ENCODE data around the gene TP53I13. TPM values are rescaled to one million over a fixed set of nuclear protein-coding genes. Genes with fewer than 3 reads are reported as not detected.

TP53I13 gene, protein sequence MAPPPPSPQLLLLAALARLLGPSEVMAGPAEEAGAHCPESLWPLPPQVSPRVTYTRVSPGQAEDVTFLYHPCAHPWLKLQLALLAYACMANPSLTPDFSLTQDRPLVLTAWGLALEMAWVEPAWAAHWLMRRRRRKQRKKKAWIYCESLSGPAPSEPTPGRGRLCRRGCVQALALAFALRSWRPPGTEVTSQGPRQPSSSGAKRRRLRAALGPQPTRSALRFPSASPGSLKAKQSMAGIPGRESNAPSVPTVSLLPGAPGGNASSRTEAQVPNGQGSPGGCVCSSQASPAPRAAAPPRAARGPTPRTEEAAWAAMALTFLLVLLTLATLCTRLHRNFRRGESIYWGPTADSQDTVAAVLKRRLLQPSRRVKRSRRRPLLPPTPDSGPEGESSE
- 10 to 100 TPM; 48.8 to 67.0 TPM for total RNA-seq

DNA sequence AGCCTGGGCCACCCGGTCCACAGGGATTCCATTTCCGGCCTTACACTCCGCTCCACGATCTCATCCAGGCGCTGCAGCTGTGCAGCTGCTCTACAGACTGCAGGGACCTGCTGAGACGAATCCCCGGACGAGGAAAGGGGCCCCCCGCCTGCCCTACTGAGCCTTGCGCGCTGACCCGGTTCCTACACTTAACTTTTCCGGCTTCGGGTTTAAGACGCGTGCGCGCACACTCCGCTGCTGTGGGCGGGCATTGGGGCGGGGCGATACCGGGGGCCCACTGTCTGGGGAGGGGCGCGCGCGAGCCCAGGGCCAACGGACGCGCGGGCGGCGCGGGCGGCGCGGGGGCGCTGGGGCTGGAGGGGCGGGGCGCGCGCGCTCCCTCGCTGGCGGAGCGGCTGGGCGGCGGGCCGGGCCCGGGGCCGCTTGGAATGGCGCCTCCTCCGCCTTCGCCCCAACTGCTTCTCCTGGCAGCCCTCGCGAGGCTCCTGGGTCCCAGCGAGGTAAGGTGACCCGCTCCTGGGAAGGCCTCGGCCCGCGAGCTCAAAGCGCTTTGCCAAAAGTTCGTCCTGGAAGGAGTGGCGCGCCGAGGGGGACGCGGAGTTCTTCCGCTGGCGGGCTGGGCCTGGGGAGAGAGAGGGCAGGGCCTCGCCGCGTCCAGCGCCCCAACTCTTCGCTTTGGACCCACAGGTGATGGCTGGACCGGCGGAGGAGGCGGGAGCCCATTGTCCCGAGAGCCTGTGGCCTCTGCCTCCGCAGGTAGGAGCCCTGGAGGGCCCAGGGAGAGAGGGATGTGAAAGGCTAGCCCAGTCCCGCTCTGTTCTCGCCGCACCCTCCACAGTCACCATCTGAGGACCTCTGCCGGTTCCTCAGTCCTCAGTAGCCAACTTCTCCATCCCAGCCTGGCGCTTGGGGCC is at the start of gene TP53I13:
TP53I13 (plus strand) TSS at position 371 of the 914 bp plus-strand sequence; CDS start at position 429, 58 bp downstream.
- Histone ChIP-seq H3K27me3 (no peaks in the 10 kb centered on the region), H3K36me3 (no peaks in the 10 kb centered on the region), H3K27ac (peak within 1 kb of the TSS; percentile 86 to 97), H3K4me3 (peak within 1 kb of the TSS; percentile 63 to 66), H3K9me3 (no peaks in the 10 kb centered on the region), H3K4me1 (peaks cover 0 to 55% of the 10 kb centered on the region in 2 donors)
- TF ChIP-seq, protein P1, sequence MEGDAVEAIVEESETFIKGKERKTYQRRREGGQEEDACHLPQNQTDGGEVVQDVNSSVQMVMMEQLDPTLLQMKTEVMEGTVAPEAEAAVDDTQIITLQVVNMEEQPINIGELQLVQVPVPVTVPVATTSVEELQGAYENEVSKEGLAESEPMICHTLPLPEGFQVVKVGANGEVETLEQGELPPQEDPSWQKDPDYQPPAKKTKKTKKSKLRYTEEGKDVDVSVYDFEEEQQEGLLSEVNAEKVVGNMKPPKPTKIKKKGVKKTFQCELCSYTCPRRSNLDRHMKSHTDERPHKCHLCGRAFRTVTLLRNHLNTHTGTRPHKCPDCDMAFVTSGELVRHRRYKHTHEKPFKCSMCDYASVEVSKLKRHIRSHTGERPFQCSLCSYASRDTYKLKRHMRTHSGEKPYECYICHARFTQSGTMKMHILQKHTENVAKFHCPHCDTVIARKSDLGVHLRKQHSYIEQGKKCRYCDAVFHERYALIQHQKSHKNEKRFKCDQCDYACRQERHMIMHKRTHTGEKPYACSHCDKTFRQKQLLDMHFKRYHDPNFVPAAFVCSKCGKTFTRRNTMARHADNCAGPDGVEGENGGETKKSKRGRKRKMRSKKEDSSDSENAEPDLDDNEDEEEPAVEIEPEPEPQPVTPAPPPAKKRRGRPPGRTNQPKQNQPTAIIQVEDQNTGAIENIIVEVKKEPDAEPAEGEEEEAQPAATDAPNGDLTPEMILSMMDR (IDR thresholded peaks at IDR 0.05) = peak in 1 of 2 donors; percentile 14
- peak; percentile 84 for DNase-seq (ENCODE audit: low spot score)

DNA sequence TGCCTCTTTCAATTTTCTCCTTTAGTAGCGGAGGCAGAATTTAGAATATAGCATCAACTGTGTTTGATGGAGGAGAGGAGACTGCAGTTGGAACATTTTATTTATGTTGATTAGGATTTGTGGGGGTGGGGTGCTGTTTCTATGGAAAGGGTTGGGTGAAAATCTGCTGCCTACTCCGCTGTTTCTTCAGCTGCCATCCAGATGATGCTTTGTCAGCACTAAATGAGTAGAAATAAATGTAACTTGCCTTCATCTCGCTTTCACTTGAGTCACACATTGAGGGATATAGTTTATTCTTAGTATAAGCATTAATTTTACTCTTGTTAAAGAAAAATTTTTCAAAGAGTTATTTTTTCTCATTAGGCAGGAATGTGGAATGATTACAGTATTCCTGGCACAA is 43.8 kb upstream of the TP53I13 start:
- H3K4me1 ChIP-seq = no peaks in the 10 kb centered on the region
- peaks cover 55% of the 10 kb centered on the region for H3K36me3 ChIP-seq
- no peak overlapping the region for H3K4me3 ChIP-seq
- H3K27me3 ChIP-seq = no peaks in the 10 kb centered on the region
- H3K27ac ChIP-seq = no peak overlapping the region
- TF ChIP-seq, protein P1 (IDR thresholded peaks at IDR 0.05) = no peak
- H3K9me3 ChIP-seq = no peaks in the 10 kb centered on the region
- DNase-seq (ENCODE audit: low spot score) = no peak

DNA sequence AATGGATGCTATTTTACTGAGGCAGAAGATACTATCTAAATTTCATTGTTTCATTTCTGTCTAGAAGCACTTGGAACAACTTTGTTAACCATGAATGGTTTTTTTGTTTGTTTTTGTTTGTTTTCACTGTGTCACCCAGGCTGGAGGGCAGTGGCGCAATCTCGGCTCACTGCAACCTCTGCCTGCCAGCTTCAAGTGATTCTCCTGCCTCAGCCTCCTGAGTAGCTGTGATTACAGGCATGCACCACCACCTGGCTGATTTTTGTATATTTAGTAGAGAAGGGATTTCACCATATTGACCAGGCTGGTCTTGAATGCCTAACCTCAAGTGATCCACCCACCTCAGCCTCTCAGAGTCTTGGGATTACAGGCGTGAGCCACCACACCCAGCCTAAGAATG is 42.2 kb upstream of the TP53I13 start:
- H3K27ac ChIP-seq = no peak overlapping the region
- no peaks in the 10 kb centered on the region for H3K4me1 ChIP-seq
- TF ChIP-seq, protein P1 (IDR thresholded peaks at IDR 0.05) = no peak
- no peaks in the 10 kb centered on the region for H3K27me3 ChIP-seq
- no peak for DNase-seq (ENCODE audit: low spot score)
- no peaks in the 10 kb centered on the region for H3K9me3 ChIP-seq
- H3K36me3 ChIP-seq = peaks cover 48% of the 10 kb centered on the region
- H3K4me3 ChIP-seq = no peak overlapping the region

DNA sequence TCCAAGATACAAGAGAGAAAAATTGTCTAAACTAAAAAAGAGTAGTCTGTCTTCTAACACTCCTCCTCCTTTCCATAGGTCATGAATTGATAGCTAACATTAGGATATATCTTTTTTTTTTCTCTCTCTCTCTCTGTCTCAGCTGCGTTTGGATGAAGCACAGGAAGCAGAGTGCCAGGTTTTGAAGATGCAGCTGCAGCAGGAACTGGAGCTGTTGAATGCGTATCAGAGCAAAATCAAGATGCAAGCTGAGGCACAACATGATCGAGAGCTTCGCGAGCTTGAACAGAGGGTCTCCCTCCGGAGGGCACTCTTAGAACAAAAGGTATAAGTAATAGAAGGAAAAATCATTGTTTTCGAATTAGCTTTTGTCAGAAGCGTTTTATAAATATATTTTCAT is 34.5 kb upstream of the TP53I13 start:
- Histone ChIP-seq H3K4me1 (no peaks in the 10 kb centered on the region), H3K4me3 (no peak overlapping the region), H3K27me3 (no peaks in the 10 kb centered on the region), H3K9me3 (no peaks in the 10 kb centered on the region), H3K27ac (no peak overlapping the region), H3K36me3 (peaks cover 41% of the 10 kb centered on the region)
- TF ChIP-seq, protein P1 (IDR thresholded peaks at IDR 0.05) = no peak
- DNase-seq (ENCODE audit: low spot score) = no peak

DNA sequence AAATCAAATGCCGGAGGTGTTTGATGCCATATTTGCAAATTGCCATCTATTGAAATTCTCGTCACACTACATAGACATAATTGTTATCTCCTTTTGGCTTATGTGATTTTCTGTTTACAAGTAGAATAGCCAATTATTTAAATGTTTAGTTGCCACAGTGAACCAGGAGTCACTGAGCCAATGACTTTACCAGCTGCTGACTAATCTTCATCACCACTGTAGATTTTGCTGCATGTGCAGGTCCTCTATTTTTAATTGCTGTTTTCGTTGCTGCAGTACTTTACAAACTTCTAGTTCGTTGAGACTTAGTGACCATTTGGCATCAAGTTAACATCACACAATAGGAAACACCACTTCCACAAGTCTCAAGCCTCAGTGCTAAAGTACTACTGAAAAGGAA is 24.4 kb upstream of the TP53I13 start:
- Histone ChIP-seq H3K4me1 (no peaks in the 10 kb centered on the region), H3K27ac (no peak overlapping the region), H3K4me3 (no peak overlapping the region), H3K27me3 (no peaks in the 10 kb centered on the region), H3K9me3 (no peaks in the 10 kb centered on the region), H3K36me3 (peaks cover 23% of the 10 kb centered on the region)
- DNase-seq (ENCODE audit: low spot score) = no peak
- TF ChIP-seq, protein P1 (IDR thresholded peaks at IDR 0.05) = no peak

Measured in right atrium auricular region (tissue), 2 donors.